Lower lobe of right lung (tissue), 2 donors: Measurements from ENCODE around the gene MAN2A2. TPM values are rescaled to one million over a fixed set of nuclear protein-coding genes. Genes with fewer than 3 reads are reported as not detected.

ENCODE experiments used
- ATAC-seq, 2 donors: fragments of 200-7000 bp; cut with Tn5 transposase; one replicate each; pipeline ENCODE4 v1.9.1; 2020 to 2022; ENCODE audit warnings: mild to moderate bottlenecking in 2 of 2, moderate library complexity in 2 of 2
- DNase-seq: peaks from one replicate; pipeline ENCODE4 v3.0.0-alpha.2; 2020
- H3K27ac ChIP-seq: fragments of 200-600 bp; one replicate; pipeline ENCODE4 v1.8.0; 2022
- H3K27me3 ChIP-seq: fragments of 200-600 bp; one replicate; pipeline ENCODE4 v1.8.0; 2022; ENCODE audit warnings: low read depth
- H3K36me3 ChIP-seq: fragments of 200-600 bp; one replicate; pipeline ENCODE4 v1.8.0; 2022; ENCODE audit warnings: mild to moderate bottlenecking
- H3K4me1 ChIP-seq: fragments of 200-600 bp; one replicate; pipeline ENCODE4 v1.8.0; 2022
- H3K4me3 ChIP-seq: fragments of 200-600 bp; one replicate; pipeline ENCODE4 v1.8.0; 2022; ENCODE audit warnings: mild to moderate bottlenecking
- H3K9me3 ChIP-seq: fragments of 200-600 bp; one replicate; pipeline ENCODE4 v1.8.0; 2022
- intact Hi-C: fragments of 100-400 bp; cut with DNase I; formaldehyde crosslinking; loops from one replicate; pipeline ENCODE4 v1.11.0; 2022
- total RNA-seq: library from RNA; stranded (reverse); fragmentation: NEBNext Ultra II Directional; extraction: Animal tissue kit (Norgen Biotek cat#: 25700); gene quantifications from one replicate; pipeline ENCODE4 v1.2.1, GENCODE V29; 2021
- TF ChIP-seq, protein P1 (sequence below): fragments of 200-600 bp; IDR thresholded peaks from one replicate; pipeline ENCODE4 v1.8.0; 2022; ENCODE audit warnings: antibody characterized with exemption, mild to moderate bottlenecking
- donor health status: DM: no; HTN: yes; CAD: no; lungs with severe emphysema.

MAN2A2 gene
- total RNA-seq, 1 donor from 2014 or later, result 96.9 TPM

DNA sequence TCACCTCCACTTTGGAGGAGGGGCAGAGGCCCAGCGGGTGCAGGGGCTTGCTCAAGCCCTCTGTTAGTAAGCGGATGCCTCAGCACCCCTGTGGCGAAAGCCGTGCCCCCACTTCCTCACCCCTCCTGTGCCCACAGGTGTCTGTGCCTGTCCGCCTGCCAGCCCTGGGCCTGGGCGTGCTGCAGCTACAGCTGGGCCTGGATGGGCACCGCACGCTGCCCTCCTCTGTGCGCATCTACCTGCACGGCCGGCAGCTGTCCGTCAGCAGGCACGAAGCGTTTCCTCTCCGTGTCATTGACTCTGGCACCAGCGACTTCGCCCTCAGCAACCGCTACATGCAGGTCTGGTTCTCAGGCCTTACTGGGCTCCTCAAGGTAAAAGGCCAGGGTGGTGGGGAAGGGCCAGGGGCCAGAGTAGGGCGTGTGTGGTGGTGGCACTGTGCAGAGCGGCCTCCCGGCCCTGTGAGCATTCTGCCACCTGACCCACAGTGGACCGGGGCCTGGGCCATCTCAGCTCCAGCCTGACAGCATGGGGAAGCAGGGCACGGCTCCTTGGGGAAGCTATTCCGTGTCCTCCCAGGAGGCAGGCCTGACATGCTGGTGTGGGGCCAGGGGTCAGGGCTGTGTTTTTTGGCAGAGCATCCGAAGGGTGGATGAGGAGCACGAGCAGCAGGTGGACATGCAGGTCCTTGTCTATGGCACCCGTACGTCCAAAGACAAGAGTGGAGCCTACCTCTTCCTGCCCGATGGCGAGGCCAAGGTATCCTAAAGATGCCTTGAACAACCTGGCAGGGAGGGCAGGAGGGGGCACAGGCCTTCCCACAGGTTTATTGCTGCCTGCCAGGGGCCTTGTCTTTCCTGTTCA lies 9.0 kb downstream of the MAN2A2 start:
- Histone ChIP-seq H3K9me3 (no peaks in the 10 kb centered on the region), H3K4me3 (no peak overlapping the region), H3K27me3 (no peaks in the 10 kb centered on the region), H3K27ac (no peak overlapping the region), H3K4me1 (peaks cover 12% of the 10 kb centered on the region), H3K36me3 (peaks cover 100% of the 10 kb centered on the region)
- intact Hi-C loops, result no loop called here
- peak; percentile 45 for DNase-seq
- ATAC-seq, result no peak
- TF ChIP-seq, protein P1, sequence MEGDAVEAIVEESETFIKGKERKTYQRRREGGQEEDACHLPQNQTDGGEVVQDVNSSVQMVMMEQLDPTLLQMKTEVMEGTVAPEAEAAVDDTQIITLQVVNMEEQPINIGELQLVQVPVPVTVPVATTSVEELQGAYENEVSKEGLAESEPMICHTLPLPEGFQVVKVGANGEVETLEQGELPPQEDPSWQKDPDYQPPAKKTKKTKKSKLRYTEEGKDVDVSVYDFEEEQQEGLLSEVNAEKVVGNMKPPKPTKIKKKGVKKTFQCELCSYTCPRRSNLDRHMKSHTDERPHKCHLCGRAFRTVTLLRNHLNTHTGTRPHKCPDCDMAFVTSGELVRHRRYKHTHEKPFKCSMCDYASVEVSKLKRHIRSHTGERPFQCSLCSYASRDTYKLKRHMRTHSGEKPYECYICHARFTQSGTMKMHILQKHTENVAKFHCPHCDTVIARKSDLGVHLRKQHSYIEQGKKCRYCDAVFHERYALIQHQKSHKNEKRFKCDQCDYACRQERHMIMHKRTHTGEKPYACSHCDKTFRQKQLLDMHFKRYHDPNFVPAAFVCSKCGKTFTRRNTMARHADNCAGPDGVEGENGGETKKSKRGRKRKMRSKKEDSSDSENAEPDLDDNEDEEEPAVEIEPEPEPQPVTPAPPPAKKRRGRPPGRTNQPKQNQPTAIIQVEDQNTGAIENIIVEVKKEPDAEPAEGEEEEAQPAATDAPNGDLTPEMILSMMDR, result no peak

DNA sequence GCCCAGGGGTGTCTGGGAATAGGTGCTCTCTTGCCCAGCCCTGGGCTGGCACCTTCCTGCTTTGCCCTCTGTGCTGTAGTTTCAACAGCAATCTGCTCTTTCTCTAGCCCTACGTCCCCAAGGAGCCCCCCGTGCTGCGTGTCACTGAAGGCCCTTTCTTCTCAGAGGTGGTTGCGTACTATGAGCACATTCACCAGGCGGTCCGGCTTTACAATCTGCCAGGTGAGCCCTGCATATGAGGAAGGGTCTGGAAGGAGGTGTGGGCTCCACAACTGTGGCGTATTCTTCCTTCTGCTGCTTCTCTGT lies 9.6 kb downstream of the MAN2A2 start:
- intact Hi-C loops, result no loop called here
- DNase-seq, result peak; percentile 14
- Histone ChIP-seq H3K4me3 (no peak overlapping the region), H3K27me3 (no peaks in the 10 kb centered on the region), H3K4me1 (peaks cover 12% of the 10 kb centered on the region), H3K27ac (no peak overlapping the region), H3K9me3 (no peaks in the 10 kb centered on the region), H3K36me3 (peaks cover 100% of the 10 kb centered on the region)
- no peak for ATAC-seq
- TF ChIP-seq, protein P1, result no peak

DNA sequence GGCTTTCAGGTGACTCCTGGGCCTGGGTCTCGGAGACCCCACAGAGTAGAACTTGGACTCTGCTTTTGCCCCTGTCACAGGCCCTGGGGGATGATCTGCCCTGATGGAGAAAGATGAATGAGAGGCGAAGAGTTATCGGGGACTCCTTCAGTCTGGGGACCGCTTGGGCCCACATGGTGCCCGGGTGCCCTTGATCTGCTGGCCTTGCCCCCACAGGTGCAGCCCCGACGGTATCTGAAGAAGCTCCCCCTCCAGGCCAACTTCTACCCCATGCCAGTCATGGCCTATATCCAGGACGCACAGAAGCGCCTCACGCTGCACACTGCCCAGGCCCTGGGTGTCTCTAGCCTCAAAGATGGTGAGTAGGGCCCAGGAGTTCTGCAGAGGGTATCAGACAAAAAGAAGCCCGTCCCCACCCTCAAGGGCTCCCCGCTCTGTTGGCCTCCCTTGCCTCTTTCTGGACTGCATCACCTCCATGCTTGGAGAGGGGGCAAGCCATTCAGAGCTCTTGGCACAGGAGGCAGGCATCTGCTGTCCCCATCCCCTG lies 10.4 kb downstream of the MAN2A2 start:
- Histone ChIP-seq H3K4me3 (no peak overlapping the region), H3K36me3 (peaks cover 100% of the 10 kb centered on the region), H3K4me1 (peaks cover 12% of the 10 kb centered on the region), H3K27ac (no peak overlapping the region), H3K27me3 (no peaks in the 10 kb centered on the region), H3K9me3 (no peaks in the 10 kb centered on the region)
- TF ChIP-seq, protein P1, result no peak
- DNase-seq (peak; percentile 39), ATAC-seq (no peak)
- intact Hi-C loops, result no loop called here

DNA sequence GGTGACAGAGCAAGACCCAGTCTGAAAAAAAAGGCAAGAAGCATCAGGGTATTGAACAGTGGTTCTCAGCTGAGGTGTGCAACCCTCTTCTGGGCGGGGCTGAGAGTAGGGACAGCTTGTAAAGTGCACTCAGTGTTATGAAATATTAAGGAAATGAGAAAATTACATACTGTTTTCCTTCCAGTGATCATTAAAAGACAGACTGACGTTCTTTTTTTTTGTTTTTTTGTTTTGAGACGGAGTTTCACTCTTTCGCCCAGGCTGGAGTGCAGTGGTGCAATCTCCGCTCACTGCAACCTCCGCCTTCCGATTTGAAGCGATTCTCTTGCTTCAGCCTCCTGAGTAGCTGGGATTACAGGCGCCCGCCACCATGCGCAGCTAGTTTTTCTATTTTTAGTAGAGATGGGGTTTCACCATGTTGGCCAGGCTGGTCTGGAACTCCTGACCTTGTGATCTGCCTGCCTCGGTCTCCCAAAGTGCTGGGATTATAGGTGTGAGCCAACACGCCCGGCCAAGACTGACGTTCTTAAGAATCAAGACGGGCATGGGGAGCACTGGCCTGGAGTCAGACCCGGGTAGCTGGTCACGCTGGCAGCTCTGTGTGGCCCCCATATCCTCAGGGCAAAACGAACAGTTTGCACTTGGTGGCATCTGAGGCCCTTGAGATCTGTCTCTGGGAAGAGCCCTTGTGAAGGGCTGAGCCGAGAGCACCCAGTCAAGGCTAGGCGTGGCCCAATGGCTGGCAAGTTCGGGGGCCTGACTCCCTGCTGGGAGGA lies 11.4 kb downstream of the MAN2A2 start:
- H3K9me3 ChIP-seq, result no peaks in the 10 kb centered on the region
- H3K4me3 ChIP-seq, result no peak overlapping the region
- TF ChIP-seq, protein P1, result no peak
- intact Hi-C loops, result no loop called here
- ATAC-seq, result peak; percentile 21 to 31
- no peaks in the 10 kb centered on the region for H3K27me3 ChIP-seq
- DNase-seq, result peak; percentile 69
- H3K4me1 ChIP-seq, result peaks cover 12% of the 10 kb centered on the region
- peaks cover 100% of the 10 kb centered on the region for H3K36me3 ChIP-seq
- H3K27ac ChIP-seq, result peak overlapping the region; percentile 58

DNA sequence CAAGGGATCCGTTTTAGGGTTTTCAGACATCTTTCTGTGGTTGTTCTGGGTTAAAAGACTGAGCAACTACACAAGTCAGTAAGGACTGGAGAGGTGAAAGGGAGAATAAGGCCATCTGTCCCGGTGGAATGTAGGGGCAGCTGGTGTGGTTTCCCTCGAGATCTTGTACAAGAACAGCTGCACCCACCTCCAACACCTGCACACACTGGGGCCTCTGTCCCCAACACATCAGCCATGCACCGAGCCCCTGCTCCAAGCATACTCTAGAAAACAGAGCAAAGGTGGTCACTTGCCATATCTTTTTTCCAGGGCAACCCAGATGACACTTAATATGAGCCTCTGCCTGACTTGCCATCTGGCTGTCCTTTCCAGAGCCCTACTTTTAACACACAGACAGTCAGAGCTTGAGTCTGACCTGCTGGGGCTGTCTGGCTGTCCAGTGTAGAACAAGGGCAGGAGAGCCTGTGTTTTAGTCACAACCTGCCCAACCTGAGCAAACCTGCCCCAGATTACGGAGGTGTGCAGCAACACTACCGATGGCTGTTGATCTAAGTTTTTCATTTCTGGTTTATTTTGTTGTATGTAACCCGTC lies 12.2 kb downstream of the MAN2A2 start:
- H3K27ac ChIP-seq, result peak overlapping the region; percentile 58
- no peaks in the 10 kb centered on the region for H3K9me3 ChIP-seq
- H3K36me3 ChIP-seq, result peaks cover 100% of the 10 kb centered on the region
- TF ChIP-seq, protein P1, result no peak
- DNase-seq (peak; percentile 34), ATAC-seq (no peak)
- H3K4me3 ChIP-seq, result no peak overlapping the region
- H3K4me1 ChIP-seq, result peaks cover 12% of the 10 kb centered on the region
- intact Hi-C loops, result no loop called here
- H3K27me3 ChIP-seq, result no peaks in the 10 kb centered on the region
